Daoy (cell line): ENCODE measurements around the gene GPR61. TPM values are rescaled to one million over a fixed set of nuclear protein-coding genes. Genes with fewer than 3 reads are reported as not detected.
A peak's percentile ranks its signal among the peaks of the same experiment; 100 is the strongest.

Experiments used
- DNase-seq: peaks from one replicate; pipeline ENCODE4 v3.0.0-alpha.2; 2015; ENCODE audit warnings: low read depth
- total RNA-seq: library from RNA; depleted of rRNA; stranded (reverse); fragments of >200 nt; shearing (Covaris generic); gene quantifications from 2 replicates; pipeline ENCODE4 v1.2.3, GENCODE V29; 2014

The GPR61 gene
- total RNA-seq, 1 experiment from 2014 or later: not detected

GRCh38 chr1:109535971-109536491 is 3.6 kb upstream of the GPR61 start:
- no peak for DNase-seq

- no peak for DNase-seq
These were observed 2.1 kb upstream of the GPR61 start for GRCh38 chr1:109537450-109538178.

- DNase-seq: no peak
These were observed 681 bp upstream of the GPR61 start for GRCh38 chr1:109538827-109539555.

- DNase-seq: no peak
These were observed 1.4 kb downstream of the GPR61 start for GRCh38 chr1:109541102-109541501.

- no peak for DNase-seq
These were observed 3.0 kb downstream of the GPR61 start for GRCh38 chr1:109542657-109543056.

GRCh38 chr1:109543283-109543987 is 3.8 kb downstream of the GPR61 start:
- DNase-seq: no peak

GRCh38 chr1:109543988-109544735 is 4.5 kb downstream of the GPR61 start:
- no peak for DNase-seq

GRCh38 chr1:109546311-109547109 is 6.8 kb downstream of the GPR61 start:
- DNase-seq: peak; percentile 96

GRCh38 chr1:109547463-109548320 is 8.0 kb downstream of the GPR61 start:
- DNase-seq: peak; percentile 38

GRCh38 chr1:109548321-109549267 is 8.9 kb downstream of the GPR61 start, which contains the start of gene GNAI3:
TSS of gene GNAI3 (plus strand) at chr1:109548615. CDS start at chr1:109548721, 106 bp downstream.
- DNase-seq: peak; percentile 99

- DNase-seq: no peak
These were observed 16.9 kb downstream of the GPR61 start for GRCh38 chr1:109556563-109556962.

- no peak for DNase-seq
These were observed 17.8 kb downstream of the GPR61 start for GRCh38 chr1:109557520-109557919.

GRCh38 chr1:109559995-109560394 is 20.3 kb downstream of the GPR61 start:
- no peak for DNase-seq

- no peak for DNase-seq
These were observed 24.7 kb downstream of the GPR61 start for GRCh38 chr1:109564194-109564878.

- DNase-seq: no peak
These were observed 25.6 kb downstream of the GPR61 start for GRCh38 chr1:109565241-109565640.

GRCh38 chr1:109566982-109567381 is 27.3 kb downstream of the GPR61 start:
- DNase-seq: no peak

GRCh38 chr1:109567877-109568672 is 28.4 kb downstream of the GPR61 start:
- no peak for DNase-seq
